Measurements from ENCODE around the gene MDFI. TPM values are rescaled to one million over a fixed set of nuclear protein-coding genes. Genes with fewer than 3 reads are reported as not detected.

The MDFI gene
- total RNA-seq, 1 donor from 2014 or later = not detected

DNA sequence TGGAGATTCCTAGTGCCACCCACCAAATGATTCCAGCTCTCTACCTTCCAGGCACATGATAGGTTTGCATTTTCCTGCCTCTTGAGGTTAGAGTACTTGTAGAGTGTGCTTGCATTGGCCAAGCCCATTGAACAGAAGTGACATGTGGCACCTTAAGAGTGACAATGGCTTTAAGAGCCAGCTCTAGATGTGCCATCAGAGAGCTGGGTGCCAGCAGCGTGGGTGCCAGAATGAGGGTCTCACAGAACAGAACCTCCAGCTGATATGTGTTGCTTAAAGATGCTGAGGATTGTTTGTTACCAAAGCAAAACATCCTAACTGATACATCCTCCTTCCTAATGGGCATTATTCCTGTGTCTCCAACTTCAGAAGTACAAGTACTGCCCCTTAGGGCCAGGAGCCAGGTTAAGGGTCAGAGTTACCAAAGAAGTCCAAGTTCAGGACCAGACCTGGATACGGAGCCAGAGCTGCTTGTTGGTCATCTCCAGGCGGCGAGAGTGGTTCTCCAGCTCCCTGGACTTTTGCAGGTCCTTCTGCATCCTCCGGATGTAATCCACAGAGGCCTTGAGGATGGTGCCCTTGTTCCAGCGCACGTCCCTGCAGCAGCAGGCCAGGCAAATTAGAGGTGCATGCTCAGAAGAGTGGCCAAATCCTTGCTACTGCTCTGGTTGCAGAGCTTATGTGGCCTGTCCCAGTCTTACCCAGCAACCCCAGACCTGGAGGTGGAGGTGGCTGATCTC is 47.5 kb downstream of the MDFI start:
- H3K9me3 Mint-ChIP-seq = no peaks in the 10 kb centered on the region
- peaks cover 23% of the 10 kb centered on the region for H3K4me1 Mint-ChIP-seq
- no peak for DNase-seq
- peak overlapping the region; percentile 30 for H3K27ac Mint-ChIP-seq
- TF ChIP-seq, protein P1, sequence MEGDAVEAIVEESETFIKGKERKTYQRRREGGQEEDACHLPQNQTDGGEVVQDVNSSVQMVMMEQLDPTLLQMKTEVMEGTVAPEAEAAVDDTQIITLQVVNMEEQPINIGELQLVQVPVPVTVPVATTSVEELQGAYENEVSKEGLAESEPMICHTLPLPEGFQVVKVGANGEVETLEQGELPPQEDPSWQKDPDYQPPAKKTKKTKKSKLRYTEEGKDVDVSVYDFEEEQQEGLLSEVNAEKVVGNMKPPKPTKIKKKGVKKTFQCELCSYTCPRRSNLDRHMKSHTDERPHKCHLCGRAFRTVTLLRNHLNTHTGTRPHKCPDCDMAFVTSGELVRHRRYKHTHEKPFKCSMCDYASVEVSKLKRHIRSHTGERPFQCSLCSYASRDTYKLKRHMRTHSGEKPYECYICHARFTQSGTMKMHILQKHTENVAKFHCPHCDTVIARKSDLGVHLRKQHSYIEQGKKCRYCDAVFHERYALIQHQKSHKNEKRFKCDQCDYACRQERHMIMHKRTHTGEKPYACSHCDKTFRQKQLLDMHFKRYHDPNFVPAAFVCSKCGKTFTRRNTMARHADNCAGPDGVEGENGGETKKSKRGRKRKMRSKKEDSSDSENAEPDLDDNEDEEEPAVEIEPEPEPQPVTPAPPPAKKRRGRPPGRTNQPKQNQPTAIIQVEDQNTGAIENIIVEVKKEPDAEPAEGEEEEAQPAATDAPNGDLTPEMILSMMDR (IDR thresholded peaks at IDR 0.05) = no peak
- intact Hi-C loops (cut with micrococcal nuclease) = no loop called here
- ChIA-PET POLR2A (interaction anchor here (0.6 to 6.6 kb wide), 6 partner anchors 20 to 1577 kb away, joined by 4 to 126 read pairs (median 8); partner anchors contain the start of gene TFEB), CTCF (interaction anchor here (1.1 to 4.0 kb wide), 7 partner anchors 14 to 261 kb away, joined by 3 to 50 read pairs (median 6); no protein-coding TSS in a partner anchor)
- ATAC-seq (ENCODE audit: low read depth) = no peak
- no peaks in the 10 kb centered on the region for H3K27me3 Mint-ChIP-seq
- no peak overlapping the region for H3K4me3 Mint-ChIP-seq
- H3K36me3 Mint-ChIP-seq (ENCODE audit: low read depth) = peaks cover 59% of the 10 kb centered on the region

DNA sequence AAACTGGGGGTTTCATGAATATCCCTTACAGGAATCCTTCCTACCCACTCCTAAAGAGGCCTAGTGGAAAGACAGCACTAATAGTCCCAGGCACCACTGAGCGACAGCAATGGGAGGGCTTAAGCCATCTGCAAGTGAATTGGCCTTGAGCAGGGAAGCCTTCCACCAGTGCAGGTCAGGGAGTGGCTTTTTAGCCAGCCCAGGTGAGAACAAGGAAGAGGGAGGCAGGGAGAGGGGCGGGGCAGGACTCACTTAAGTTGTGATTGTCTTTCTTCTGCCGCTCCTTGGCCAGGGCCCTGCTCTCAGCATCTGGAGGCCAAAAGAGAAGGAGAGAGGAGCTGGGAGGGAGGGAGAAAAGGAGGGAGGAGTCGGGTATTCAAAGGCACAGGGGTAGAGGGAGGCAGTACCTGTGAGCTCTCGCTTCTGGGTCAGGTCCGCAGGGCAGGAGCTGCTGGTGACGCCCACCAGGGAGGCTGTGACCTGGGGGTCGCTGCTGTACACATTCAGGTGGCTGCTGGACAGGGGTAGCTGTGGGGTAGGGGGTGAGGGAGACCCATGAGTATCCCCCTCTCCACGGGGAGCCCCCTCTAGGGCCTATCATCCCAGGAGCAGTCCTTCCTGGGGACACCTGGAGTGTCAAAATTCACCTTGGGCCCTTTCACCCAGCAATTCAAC is 49.4 kb downstream of the MDFI start:
- CTCF ChIA-PET = no interaction called here
- intact Hi-C loops (cut with micrococcal nuclease) = no loop called here
- H3K4me3 Mint-ChIP-seq = no peak overlapping the region
- no peaks in the 10 kb centered on the region for H3K27me3 Mint-ChIP-seq
- H3K27ac Mint-ChIP-seq = peak overlapping the region; percentile 53
- H3K9me3 Mint-ChIP-seq = no peaks in the 10 kb centered on the region
- TF ChIP-seq, protein P1 (IDR thresholded peaks at IDR 0.05) = no peak
- peaks cover 73% of the 10 kb centered on the region for H3K36me3 Mint-ChIP-seq (ENCODE audit: low read depth)
- no peak for DNase-seq
- POLR2A ChIA-PET = interaction anchor here (0.8 to 6.6 kb wide), 3 partner anchors 18 to 47 kb away, joined by 3 to 126 read pairs (median 5); partner anchors contain the start of gene TFEB
- ATAC-seq (ENCODE audit: low read depth) = no peak
- peaks cover 18% of the 10 kb centered on the region for H3K4me1 Mint-ChIP-seq

DNA sequence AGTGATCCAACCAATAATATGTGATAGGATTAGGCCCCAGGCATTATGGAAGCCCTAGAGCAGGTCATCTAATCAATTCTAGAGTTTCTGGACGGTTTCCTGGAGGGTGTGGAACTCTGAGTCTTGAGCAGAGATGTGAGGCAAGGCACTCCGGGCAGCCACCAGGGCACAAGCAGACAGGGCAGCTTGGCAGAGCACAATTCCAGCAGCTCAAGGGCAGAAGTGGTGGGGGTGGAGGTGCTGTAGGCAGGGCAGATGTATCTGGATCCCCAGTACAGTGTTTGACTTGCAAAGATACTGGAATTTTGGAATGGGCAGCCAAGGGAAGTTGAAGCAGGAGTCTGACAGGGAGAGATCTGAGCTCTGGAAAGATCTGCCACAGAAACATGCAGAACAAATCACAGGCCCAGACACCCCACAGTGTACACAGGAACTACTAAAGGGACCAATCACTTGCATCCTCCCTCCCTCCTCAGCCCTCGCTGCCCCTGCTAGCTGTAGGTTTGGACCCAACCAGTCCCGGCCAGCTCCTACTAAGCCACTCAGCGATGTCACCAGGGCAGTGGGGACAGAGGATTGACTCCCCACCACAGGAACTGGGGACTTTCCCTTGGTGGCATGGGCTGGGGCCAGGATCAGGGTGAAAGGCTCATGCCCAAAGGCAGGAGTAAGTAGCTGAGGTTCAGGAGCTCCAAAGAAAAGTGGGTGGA is 50.1 kb downstream of the MDFI start:
- Mint-ChIP-seq H3K27me3 (no peaks in the 10 kb centered on the region), H3K9me3 (no peaks in the 10 kb centered on the region), H3K36me3 (ENCODE audit: low read depth) (peaks cover 75% of the 10 kb centered on the region), H3K4me1 (peaks cover 19% of the 10 kb centered on the region), H3K4me3 (no peak overlapping the region), H3K27ac (peak overlapping the region; percentile 48)
- CTCF ChIA-PET = interaction anchor here (1.1 kb wide), 1 partner anchor 18 kb away, joined by 5 read pairs; no protein-coding TSS in a partner anchor
- TF ChIP-seq, protein P1 (IDR thresholded peaks at IDR 0.05) = no peak
- intact Hi-C loops (cut with micrococcal nuclease) = no loop called here
- ATAC-seq (ENCODE audit: low read depth) (no peak), DNase-seq (no peak)
- POLR2A ChIA-PET = interaction anchor here (0.8 to 6.6 kb wide), 3 partner anchors 18 to 46 kb away, joined by 3 to 126 read pairs (median 5); partner anchors contain the start of gene TFEB

DNA sequence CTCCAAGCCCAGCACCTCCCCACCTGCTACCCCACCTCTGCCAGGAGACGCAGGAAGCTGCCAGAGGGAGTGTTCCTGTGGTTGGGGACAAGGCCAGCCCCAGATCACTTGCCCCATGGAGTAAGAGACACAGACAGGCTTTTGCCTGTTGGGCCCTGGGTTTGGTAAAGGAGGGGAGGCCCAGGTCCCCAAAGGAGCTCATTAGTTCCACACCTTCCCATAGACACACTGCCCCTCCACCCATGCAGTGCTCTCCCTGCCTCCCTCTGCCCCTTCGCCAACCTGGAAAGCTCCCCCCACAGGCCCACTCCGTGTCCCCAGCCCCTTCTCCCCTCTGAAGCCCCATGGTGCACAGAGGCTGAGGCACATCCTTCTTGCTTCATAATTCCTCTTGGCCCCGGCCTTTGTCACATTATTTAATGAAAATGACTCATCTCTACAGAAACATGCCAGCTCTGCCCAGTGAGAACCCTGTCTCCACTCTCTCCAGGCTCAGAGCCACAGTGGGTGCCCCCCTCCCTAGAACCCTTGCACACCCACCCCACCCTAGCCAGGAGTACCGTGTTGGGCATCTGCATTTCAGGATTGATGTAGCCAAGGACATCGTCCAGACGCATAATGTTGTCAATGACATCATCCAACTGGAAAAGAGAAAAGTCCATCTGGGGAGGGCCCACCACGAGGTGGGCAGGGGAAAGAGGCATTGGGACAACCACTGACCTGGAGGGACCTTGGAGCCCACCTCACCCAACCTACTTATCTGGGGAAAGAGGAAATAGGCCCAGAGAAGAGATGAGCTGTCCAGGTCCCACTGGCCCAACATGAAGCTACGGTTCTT is 51.1 kb downstream of the MDFI start:
- TF ChIP-seq, protein P1 (IDR thresholded peaks at IDR 0.05) = no peak
- Mint-ChIP-seq H3K27me3 (no peaks in the 10 kb centered on the region), H3K36me3 (ENCODE audit: low read depth) (peaks cover 73% of the 10 kb centered on the region), H3K4me3 (no peak overlapping the region), H3K27ac (peak overlapping the region; percentile 50), H3K4me1 (peaks cover 23% of the 10 kb centered on the region), H3K9me3 (no peaks in the 10 kb centered on the region)
- CTCF ChIA-PET = interaction anchor here (1.0 to 1.7 kb wide), 4 partner anchors 8 to 45 kb away, joined by 3 to 5 read pairs (median 4); no protein-coding TSS in a partner anchor
- DNase-seq (no peak), ATAC-seq (ENCODE audit: low read depth) (no peak)
- intact Hi-C loops (cut with micrococcal nuclease) = no loop called here
- POLR2A ChIA-PET = interaction anchor here (0.6 to 6.6 kb wide), 5 partner anchors 16 to 361 kb away, joined by 3 to 126 read pairs (median 5); partner anchors contain the start of genes TAF8 and TFEB

Measured in activated B cell treated with CpG ODN at 0.5 μM for 24 hours (primary cell).